Endodermal cell (in vitro differentiated cells): ENCODE data around the gene LSAMP. TPM values are rescaled to one million over a fixed set of nuclear protein-coding genes. Genes with fewer than 3 reads are reported as not detected.

Experiments used
- DNase-seq: peaks from one replicate; pipeline ENCODE4 v3.0.0-alpha.2; 2017
- H3K27ac ChIP-seq: 2 replicates; pipeline ENCODE4 v1.5.1; 2013; ENCODE audit warnings: mild to moderate bottlenecking, low read depth, low read length, moderate library complexity
- H3K27me3 ChIP-seq: 2 replicates; pipeline ENCODE4 v1.6.1; 2013; ENCODE audit warnings: mild to moderate bottlenecking, low read length, moderate library complexity; ENCODE audit not compliant: insufficient read depth, control insufficient read depth, poor library complexity, severe bottlenecking
- H3K36me3 ChIP-seq: 2 replicates; pipeline ENCODE4 v1.7.0; 2013; ENCODE audit warnings: mild to moderate bottlenecking, low read length, moderate library complexity; ENCODE audit not compliant: control insufficient read depth, insufficient read depth
- H3K4me1 ChIP-seq: one replicate; pipeline ENCODE4 v1.7.0; 2013; ENCODE audit warnings: low read length; ENCODE audit not compliant: control insufficient read depth, insufficient read depth
- H3K4me3 ChIP-seq: 2 replicates; pipeline ENCODE4 v1.5.1; 2013; ENCODE audit warnings: mild to moderate bottlenecking, low read length, moderate library complexity
- H3K9ac ChIP-seq: 2 replicates; pipeline ENCODE4 v1.6.1; 2013; ENCODE audit warnings: mild to moderate bottlenecking, low read length, moderate library complexity; ENCODE audit not compliant: poor library complexity, severe bottlenecking; ENCODE audit errors: extremely low read depth
- H3K9me3 ChIP-seq: 2 replicates; pipeline ENCODE4 v1.6.1; 2013; ENCODE audit warnings: mild to moderate bottlenecking, low read length, moderate library complexity; ENCODE audit not compliant: control insufficient read depth
- H3K27ac Mint-ChIP-seq: 2 replicates; pipeline ENCODE4 v1.8.0; 2020; ENCODE audit warnings: mixed read lengths
- H3K27me3 Mint-ChIP-seq: 2 replicates; pipeline ENCODE4 v1.8.0; 2021; ENCODE audit warnings: mild to moderate bottlenecking, mixed read lengths; ENCODE audit not compliant: insufficient read depth
- H3K36me3 Mint-ChIP-seq: 2 replicates; pipeline ENCODE4 v1.8.0; 2020; ENCODE audit warnings: low read depth, mixed read lengths
- H3K4me1 Mint-ChIP-seq: 2 replicates; pipeline ENCODE4 v1.8.0; 2020; ENCODE audit warnings: mixed read lengths
- H3K4me3 Mint-ChIP-seq: 2 replicates; pipeline ENCODE4 v1.8.0; 2020; ENCODE audit warnings: mild to moderate bottlenecking, moderate library complexity, mixed read lengths
- H3K9me3 Mint-ChIP-seq: 2 replicates; pipeline ENCODE4 v1.8.0; 2020; ENCODE audit warnings: mild to moderate bottlenecking, mixed read lengths
- CTCF ChIP-seq: fragments of 200-600 bp; sonication (generic); conservative IDR thresholded peaks from 2 replicates; pipeline ENCODE4 v1.5.0; 2021; ENCODE audit warnings: antibody characterized with exemption, mild to moderate bottlenecking
- WGBS, 2 experiments: methylation state at CpG; one replicate each; pipeline versions ENCODE4 v1.1.5 to v1.1.7; 2013; ENCODE audit warnings: missing lambda C conversion rate in 2 of 2, mixed read lengths in 1 of 2; ENCODE audit not compliant: insufficient coverage in 1 of 2, insufficient read length in 1 of 2; 5-methylcytosine and 5-hydroxymethylcytosine counted together
- total RNA-seq, 2 donors: library from RNA; stranded (reverse); fragmentation: NEBNext Ultra II Directional in 1 of 2; extraction: Animal tissue kit (Norgen Biotek cat#: 25700) in 1 of 2; gene quantifications; 2 replicates in 1 of 2; 3 replicates in 1 of 2; pipeline ENCODE4 v1.2.1, GENCODE V29; 2021

LSAMP gene
- total RNA-seq, 2 donors from 2014 or later: 4.4 to 10.2 TPM

- Histone ChIP-seq H3K4me3 (no peak overlapping the region), H3K4me1 (peaks cover 6% of the 10 kb centered on the region), H3K27ac (no peak overlapping the region), H3K27me3 (no peaks in the 10 kb centered on the region), H3K9me3 (no peaks in the 10 kb centered on the region), H3K36me3 (no peaks in the 10 kb centered on the region), H3K9ac (no peak overlapping the region)
- H3K27ac Mint-ChIP-seq: no peak overlapping the region
- no peaks in the 10 kb centered on the region for H3K9me3 Mint-ChIP-seq
- H3K36me3 Mint-ChIP-seq: no peaks in the 10 kb centered on the region
- H3K4me1 Mint-ChIP-seq: peaks cover 17% of the 10 kb centered on the region
- no peak for TF ChIP-seq CTCF
- DNase-seq: no peak
- H3K27me3 Mint-ChIP-seq: no peaks in the 10 kb centered on the region
- H3K4me3 Mint-ChIP-seq: no peak overlapping the region
Observed at GRCh38 chr3:116053017-116053416, 392.3 kb downstream of the LSAMP start.

- H3K9me3 Mint-ChIP-seq: no peaks in the 10 kb centered on the region
- Histone ChIP-seq H3K4me1 (peaks cover 6% of the 10 kb centered on the region), H3K9ac (no peak overlapping the region), H3K27ac (no peak overlapping the region), H3K4me3 (no peak overlapping the region), H3K27me3 (no peaks in the 10 kb centered on the region), H3K36me3 (no peaks in the 10 kb centered on the region), H3K9me3 (no peaks in the 10 kb centered on the region)
- WGBS, 2 experiments: 94% methylated on average over 3 of the region's 3 CpGs
- peaks cover 17% of the 10 kb centered on the region for H3K4me1 Mint-ChIP-seq
- no peak for DNase-seq
- TF ChIP-seq CTCF: no peak
- no peaks in the 10 kb centered on the region for H3K36me3 Mint-ChIP-seq
- H3K4me3 Mint-ChIP-seq: no peak overlapping the region
- H3K27ac Mint-ChIP-seq: no peak overlapping the region
- no peaks in the 10 kb centered on the region for H3K27me3 Mint-ChIP-seq
Observed at GRCh38 chr3:116052602-116053001, 392.7 kb downstream of the LSAMP start.

GRCh38 chr3:116051586-116051985 lies 393.7 kb downstream of the LSAMP start:
- WGBS, 2 experiments: 91 to 100% methylated on average over 1 to 3 of the region's 3 CpGs
- H3K36me3 Mint-ChIP-seq: no peaks in the 10 kb centered on the region
- peaks cover 17% of the 10 kb centered on the region for H3K4me1 Mint-ChIP-seq
- Histone ChIP-seq H3K4me1 (peaks cover 6% of the 10 kb centered on the region), H3K9ac (no peak overlapping the region), H3K4me3 (no peak overlapping the region), H3K27ac (no peak overlapping the region), H3K9me3 (no peaks in the 10 kb centered on the region), H3K27me3 (no peaks in the 10 kb centered on the region), H3K36me3 (no peaks in the 10 kb centered on the region)
- no peak for DNase-seq
- no peak overlapping the region for H3K4me3 Mint-ChIP-seq
- no peak for TF ChIP-seq CTCF
- H3K27me3 Mint-ChIP-seq: no peaks in the 10 kb centered on the region
- no peak overlapping the region for H3K27ac Mint-ChIP-seq
- H3K9me3 Mint-ChIP-seq: no peaks in the 10 kb centered on the region
